Measurements from ENCODE around the gene IGFBP3.

DNA sequence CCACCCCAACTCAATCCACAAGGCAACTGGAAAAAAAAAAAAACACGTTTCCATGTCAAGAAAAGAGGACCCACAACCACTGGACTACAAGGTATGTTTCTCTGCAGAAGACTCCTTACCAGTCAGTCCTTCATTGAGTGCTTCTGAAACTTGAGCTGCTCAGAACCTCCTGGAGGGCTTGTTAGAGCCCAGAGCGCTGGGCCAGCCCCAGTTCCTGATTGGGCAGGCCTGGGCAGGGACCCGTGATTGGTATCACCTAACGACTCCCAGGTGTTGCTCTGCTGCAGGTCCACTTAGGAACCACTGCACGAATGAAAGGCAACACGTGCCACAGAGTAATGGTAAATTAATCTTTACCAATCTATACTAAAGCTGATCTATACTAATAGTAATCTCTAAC lies 47.7 kb downstream of the IGFBP3 start:
- TF ChIP-seq, protein P1, sequence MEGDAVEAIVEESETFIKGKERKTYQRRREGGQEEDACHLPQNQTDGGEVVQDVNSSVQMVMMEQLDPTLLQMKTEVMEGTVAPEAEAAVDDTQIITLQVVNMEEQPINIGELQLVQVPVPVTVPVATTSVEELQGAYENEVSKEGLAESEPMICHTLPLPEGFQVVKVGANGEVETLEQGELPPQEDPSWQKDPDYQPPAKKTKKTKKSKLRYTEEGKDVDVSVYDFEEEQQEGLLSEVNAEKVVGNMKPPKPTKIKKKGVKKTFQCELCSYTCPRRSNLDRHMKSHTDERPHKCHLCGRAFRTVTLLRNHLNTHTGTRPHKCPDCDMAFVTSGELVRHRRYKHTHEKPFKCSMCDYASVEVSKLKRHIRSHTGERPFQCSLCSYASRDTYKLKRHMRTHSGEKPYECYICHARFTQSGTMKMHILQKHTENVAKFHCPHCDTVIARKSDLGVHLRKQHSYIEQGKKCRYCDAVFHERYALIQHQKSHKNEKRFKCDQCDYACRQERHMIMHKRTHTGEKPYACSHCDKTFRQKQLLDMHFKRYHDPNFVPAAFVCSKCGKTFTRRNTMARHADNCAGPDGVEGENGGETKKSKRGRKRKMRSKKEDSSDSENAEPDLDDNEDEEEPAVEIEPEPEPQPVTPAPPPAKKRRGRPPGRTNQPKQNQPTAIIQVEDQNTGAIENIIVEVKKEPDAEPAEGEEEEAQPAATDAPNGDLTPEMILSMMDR (conservative IDR thresholded peaks at IDR 0.05 in 1 of 2, IDR thresholded peaks at IDR 0.05 in 1 of 2; ENCODE audit: extremely low read depth in 1 of 2, insufficient read depth in 1 of 2, low read depth in 1 of 2, low read length in 2 of 2), result no peak
- no peak for TF ChIP-seq EZH2 (IDR thresholded peaks at IDR 0.05; ENCODE audit: borderline replicate concordance, low read length)
